ENCODE measurements around the gene DUSP28.

DNA sequence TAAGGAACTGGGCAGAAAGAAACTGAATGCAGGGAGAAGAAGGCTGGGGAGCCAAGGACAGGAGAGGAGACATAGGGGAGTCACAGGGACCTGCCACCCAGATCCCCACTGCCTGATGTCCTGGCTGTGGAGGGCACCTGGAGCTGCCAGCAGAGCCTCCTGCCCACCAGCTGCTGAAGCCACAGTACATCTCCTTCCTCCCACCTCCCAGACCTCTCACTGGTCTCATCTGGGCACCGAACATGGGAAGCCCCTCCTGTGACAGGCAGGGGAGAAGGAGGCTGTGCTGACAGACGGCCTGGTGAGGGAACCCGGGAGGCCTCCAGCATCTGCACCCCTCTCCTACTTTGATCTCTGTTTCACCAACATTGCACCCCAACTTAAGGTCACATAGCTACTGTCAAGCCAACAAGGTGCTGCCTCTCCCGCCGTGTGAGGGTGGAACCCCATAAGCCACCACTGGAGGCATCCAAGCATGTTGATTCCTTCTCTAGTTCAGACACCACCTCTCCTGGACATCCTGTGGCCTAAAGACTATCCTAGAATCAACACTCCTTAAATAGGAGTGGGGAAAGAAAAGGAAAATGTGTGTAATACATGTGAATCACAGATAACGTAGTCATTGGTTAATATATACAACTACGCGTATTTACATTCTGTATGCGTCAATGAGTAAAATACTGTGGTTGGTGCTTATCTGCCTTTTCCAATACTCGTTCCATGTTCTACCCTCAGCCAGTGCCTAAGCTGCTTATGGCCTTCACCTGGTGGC lies 4.6 kb downstream of the DUSP28 start:
- TF ChIP-seq, protein P1, sequence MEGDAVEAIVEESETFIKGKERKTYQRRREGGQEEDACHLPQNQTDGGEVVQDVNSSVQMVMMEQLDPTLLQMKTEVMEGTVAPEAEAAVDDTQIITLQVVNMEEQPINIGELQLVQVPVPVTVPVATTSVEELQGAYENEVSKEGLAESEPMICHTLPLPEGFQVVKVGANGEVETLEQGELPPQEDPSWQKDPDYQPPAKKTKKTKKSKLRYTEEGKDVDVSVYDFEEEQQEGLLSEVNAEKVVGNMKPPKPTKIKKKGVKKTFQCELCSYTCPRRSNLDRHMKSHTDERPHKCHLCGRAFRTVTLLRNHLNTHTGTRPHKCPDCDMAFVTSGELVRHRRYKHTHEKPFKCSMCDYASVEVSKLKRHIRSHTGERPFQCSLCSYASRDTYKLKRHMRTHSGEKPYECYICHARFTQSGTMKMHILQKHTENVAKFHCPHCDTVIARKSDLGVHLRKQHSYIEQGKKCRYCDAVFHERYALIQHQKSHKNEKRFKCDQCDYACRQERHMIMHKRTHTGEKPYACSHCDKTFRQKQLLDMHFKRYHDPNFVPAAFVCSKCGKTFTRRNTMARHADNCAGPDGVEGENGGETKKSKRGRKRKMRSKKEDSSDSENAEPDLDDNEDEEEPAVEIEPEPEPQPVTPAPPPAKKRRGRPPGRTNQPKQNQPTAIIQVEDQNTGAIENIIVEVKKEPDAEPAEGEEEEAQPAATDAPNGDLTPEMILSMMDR (tag by site-specific recombination; IDR thresholded peaks at IDR 0.05), result peak; percentile 15; the same call in 1 of the 2 replicates
- no peak for TF ChIP-seq MYNN (tag by site-specific recombination; IDR thresholded peaks at IDR 0.05; ENCODE audit: borderline replicate concordance)
- TF ChIP-seq, protein P2, sequence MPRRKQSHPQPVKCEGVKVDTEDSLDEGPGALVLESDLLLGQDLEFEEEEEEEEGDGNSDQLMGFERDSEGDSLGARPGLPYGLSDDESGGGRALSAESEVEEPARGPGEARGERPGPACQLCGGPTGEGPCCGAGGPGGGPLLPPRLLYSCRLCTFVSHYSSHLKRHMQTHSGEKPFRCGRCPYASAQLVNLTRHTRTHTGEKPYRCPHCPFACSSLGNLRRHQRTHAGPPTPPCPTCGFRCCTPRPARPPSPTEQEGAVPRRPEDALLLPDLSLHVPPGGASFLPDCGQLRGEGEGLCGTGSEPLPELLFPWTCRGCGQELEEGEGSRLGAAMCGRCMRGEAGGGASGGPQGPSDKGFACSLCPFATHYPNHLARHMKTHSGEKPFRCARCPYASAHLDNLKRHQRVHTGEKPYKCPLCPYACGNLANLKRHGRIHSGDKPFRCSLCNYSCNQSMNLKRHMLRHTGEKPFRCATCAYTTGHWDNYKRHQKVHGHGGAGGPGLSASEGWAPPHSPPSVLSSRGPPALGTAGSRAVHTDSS (tag by site-specific recombination; IDR thresholded peaks at IDR 0.05), result no peak
- TF ChIP-seq, protein P3, sequence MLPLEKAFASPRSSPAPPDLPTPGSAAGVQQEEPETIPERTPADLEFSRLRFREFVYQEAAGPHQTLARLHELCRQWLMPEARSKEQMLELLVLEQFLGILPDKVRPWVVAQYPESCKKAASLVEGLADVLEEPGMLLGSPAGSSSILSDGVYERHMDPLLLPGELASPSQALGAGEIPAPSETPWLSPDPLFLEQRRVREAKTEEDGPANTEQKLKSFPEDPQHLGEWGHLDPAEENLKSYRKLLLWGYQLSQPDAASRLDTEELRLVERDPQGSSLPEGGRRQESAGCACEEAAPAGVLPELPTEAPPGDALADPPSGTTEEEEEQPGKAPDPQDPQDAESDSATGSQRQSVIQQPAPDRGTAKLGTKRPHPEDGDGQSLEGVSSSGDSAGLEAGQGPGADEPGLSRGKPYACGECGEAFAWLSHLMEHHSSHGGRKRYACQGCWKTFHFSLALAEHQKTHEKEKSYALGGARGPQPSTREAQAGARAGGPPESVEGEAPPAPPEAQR (tag by site-specific recombination; IDR thresholded peaks at IDR 0.05), result no peak
- no peak for TF ChIP-seq MEIS1 (CRISPR knock-in tag; IDR thresholded peaks at IDR 0.05; ENCODE audit: borderline replicate concordance)
- TF ChIP-seq ZNF202 (tag by site-specific recombination; IDR thresholded peaks at IDR 0.05; ENCODE audit: borderline replicate concordance), result no peak
- TF ChIP-seq BCL11B (tag by site-specific recombination; IDR thresholded peaks at IDR 0.05; ENCODE audit: low read depth), result no peak
- no peak for TF ChIP-seq ZNF132 (tag by site-specific recombination; IDR thresholded peaks at IDR 0.05; ENCODE audit: borderline replicate concordance)
- no peak for TF ChIP-seq ZNF514 (tag by site-specific recombination; IDR thresholded peaks at IDR 0.05)
- TF ChIP-seq ZNF138 (tag by site-specific recombination; IDR thresholded peaks at IDR 0.05; ENCODE audit: borderline replicate concordance), result no peak
- no peak for TF ChIP-seq ZNF175 (tag by site-specific recombination; IDR thresholded peaks at IDR 0.05)
- TF ChIP-seq REPIN1 (tag by site-specific recombination; IDR thresholded peaks at IDR 0.05; ENCODE audit: low read depth), result no peak
- TF ChIP-seq, protein P4, sequence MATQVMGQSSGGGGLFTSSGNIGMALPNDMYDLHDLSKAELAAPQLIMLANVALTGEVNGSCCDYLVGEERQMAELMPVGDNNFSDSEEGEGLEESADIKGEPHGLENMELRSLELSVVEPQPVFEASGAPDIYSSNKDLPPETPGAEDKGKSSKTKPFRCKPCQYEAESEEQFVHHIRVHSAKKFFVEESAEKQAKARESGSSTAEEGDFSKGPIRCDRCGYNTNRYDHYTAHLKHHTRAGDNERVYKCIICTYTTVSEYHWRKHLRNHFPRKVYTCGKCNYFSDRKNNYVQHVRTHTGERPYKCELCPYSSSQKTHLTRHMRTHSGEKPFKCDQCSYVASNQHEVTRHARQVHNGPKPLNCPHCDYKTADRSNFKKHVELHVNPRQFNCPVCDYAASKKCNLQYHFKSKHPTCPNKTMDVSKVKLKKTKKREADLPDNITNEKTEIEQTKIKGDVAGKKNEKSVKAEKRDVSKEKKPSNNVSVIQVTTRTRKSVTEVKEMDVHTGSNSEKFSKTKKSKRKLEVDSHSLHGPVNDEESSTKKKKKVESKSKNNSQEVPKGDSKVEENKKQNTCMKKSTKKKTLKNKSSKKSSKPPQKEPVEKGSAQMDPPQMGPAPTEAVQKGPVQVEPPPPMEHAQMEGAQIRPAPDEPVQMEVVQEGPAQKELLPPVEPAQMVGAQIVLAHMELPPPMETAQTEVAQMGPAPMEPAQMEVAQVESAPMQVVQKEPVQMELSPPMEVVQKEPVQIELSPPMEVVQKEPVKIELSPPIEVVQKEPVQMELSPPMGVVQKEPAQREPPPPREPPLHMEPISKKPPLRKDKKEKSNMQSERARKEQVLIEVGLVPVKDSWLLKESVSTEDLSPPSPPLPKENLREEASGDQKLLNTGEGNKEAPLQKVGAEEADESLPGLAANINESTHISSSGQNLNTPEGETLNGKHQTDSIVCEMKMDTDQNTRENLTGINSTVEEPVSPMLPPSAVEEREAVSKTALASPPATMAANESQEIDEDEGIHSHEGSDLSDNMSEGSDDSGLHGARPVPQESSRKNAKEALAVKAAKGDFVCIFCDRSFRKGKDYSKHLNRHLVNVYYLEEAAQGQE (tag by site-specific recombination; IDR thresholded peaks at IDR 0.05), result no peak

All from HEK293 (cell line).